DND-41 (cell line): ENCODE results near the gene APBB2.

Source experiments
- CTCF ChIP-seq: IDR thresholded peaks from 2 replicates; pipeline ENCODE4 v1.5.1; 2012; ENCODE audit warnings: borderline replicate concordance, low read length, moderate library complexity, mild to moderate bottlenecking; ENCODE audit not compliant: poor library complexity, severe bottlenecking; ENCODE audit errors: extremely low read depth
- EZH2 ChIP-seq: IDR thresholded peaks from 3 replicates; pipeline ENCODE4 v1.6.1; 2012; ENCODE audit warnings: borderline replicate concordance, low read depth, mild to moderate bottlenecking, moderate library complexity, low read length, inconsistent platforms; ENCODE audit not compliant: severe bottlenecking

GRCh38 chr4:41108481-41108880 lies 105.9 kb downstream of the APBB2 start:
- TF ChIP-seq CTCF (no peak), EZH2 (no peak)
